Prostate gland (tissue), 2 donors: Measurements from ENCODE around the gene GPATCH4. TPM values are rescaled to one million over a fixed set of nuclear protein-coding genes. Genes with fewer than 3 reads are reported as not detected.
A peak's percentile ranks its signal among the peaks of the same experiment; 100 is the strongest.

Experiments used
- DNase-seq: peaks from one replicate; pipeline ENCODE4 v3.0.0-alpha.2; 2019; ENCODE audit warnings: low spot score
- H3K27ac ChIP-seq, 2 donors: fragments of 200-600 bp; sonication (generic); 2 replicates each; pipeline ENCODE4 v1.5.1; 2017 to 2019
- H3K27me3 ChIP-seq: fragments of 200-600 bp; sonication (generic); replicated peaks from 2 replicates; pipeline ENCODE4 v1.5.1; 2019; ENCODE audit not compliant: insufficient read depth
- H3K36me3 ChIP-seq, 2 donors: fragments of 200-600 bp; sonication (generic); 1 replicate in 1 of 2; 2 replicates in 1 of 2; pipeline versions ENCODE4 v1.5.1 to v1.8.1; 2017 to 2019
- H3K4me1 ChIP-seq: fragments of 200-600 bp; sonication (generic); replicated peaks from 2 replicates; pipeline ENCODE4 v1.5.1; 2019
- H3K4me3 ChIP-seq, 2 donors: fragments of 200-600 bp; sonication (generic); 2 replicates each; pipeline ENCODE4 v1.5.1; 2017 to 2019
- H3K9me3 ChIP-seq: fragments of 200-600 bp; sonication (generic); 2 replicates; pipeline ENCODE4 v1.5.1; 2017
- CTCF ChIP-seq, 4 experiments: fragments of 200-600 bp in 2 of 4; fragments of 450-650 bp in 2 of 4; sonication (generic) in 2 of 4; IDR thresholded peaks; 1 replicate in 3 of 4; 2 replicates in 1 of 4; pipeline ENCODE4 v1.5.1; 2016 to 2019; ENCODE audit warnings: antibody characterized with exemption in 4 of 4, mild to moderate bottlenecking in 2 of 4, moderate library complexity in 2 of 4
- POLR2A ChIP-seq: fragments of 450-650 bp; IDR thresholded peaks from one replicate; pipeline ENCODE4 v1.6.1; 2016; ENCODE audit warnings: antibody characterized with exemption, mild to moderate bottlenecking
- POLR2AphosphoS5 ChIP-seq: sonication (generic); formaldehyde crosslinking; IDR thresholded peaks from one replicate; pipeline ENCODE4 v1.6.1; 2017; ENCODE audit warnings: antibody characterized with exemption
- WGBS: methylation state at CpG from one replicate; pipeline ENCODE4 v1.1.5; 2018; 5-methylcytosine and 5-hydroxymethylcytosine counted together
- intact Hi-C: fragments of 100-400 bp; cut with DNase I; formaldehyde crosslinking; loops from one replicate; pipeline ENCODE4 v1.14.2; 2022
- total RNA-seq, 2 donors: library from RNA; depleted of rRNA; stranded (reverse); fragments of >200 nt; gene quantifications; one replicate each; pipeline ENCODE4 v1.1.0, GENCODE V29; 2016

GPATCH4 gene
- total RNA-seq, 2 donors from 2014 or later, result 20.9 to 27.5 TPM

GRCh38 chr1:156586892-156587477 is 14.3 kb downstream of the GPATCH4 start:
- Histone ChIP-seq H3K4me1 (peaks cover 2% of the 10 kb centered on the region), H3K36me3 (no peaks in the 10 kb centered on the region), H3K4me3 (no peak overlapping the region), H3K9me3 (no peaks in the 10 kb centered on the region), H3K27me3 (no peaks in the 10 kb centered on the region), H3K27ac (no peak overlapping the region)
- intact Hi-C loops, result loop anchor here (5.0 kb wide), 1 partner anchor 35 kb away; no protein-coding TSS in a partner anchor
- TF ChIP-seq POLR2AphosphoS5, result no peak
- TF ChIP-seq CTCF (IDR thresholded peaks at IDR 0.05), result no peak
- no peak for TF ChIP-seq POLR2A
- 96% methylated on average over 3 of the region's 3 CpGs for WGBS
- DNase-seq, result no peak

- WGBS, result 70% methylated on average over 4 of the region's 4 CpGs
- intact Hi-C loops, result loop anchor here (5.0 kb wide), 1 partner anchor 36 kb away; no protein-coding TSS in a partner anchor
Observed at GRCh38 chr1:156586323-156586722, 15.0 kb downstream of the GPATCH4 start.

GRCh38 chr1:156584813-156585212 is 16.5 kb downstream of the GPATCH4 start:
- TF ChIP-seq POLR2A (no peak), POLR2AphosphoS5 (no peak), CTCF (IDR thresholded peaks at IDR 0.05) (no peak)
- intact Hi-C loops, result loop anchor here (5.0 kb wide), 1 partner anchor 37 kb away; no protein-coding TSS in a partner anchor
- Histone ChIP-seq H3K4me3 (no peak overlapping the region), H3K9me3 (no peaks in the 10 kb centered on the region), H3K4me1 (no peaks in the 10 kb centered on the region), H3K27ac (no peak overlapping the region), H3K27me3 (no peaks in the 10 kb centered on the region), H3K36me3 (no peaks in the 10 kb centered on the region)
- DNase-seq, result no peak
- 51% methylated on average over 11 of the region's 11 CpGs for WGBS

More at GRCh38 chr1:156586323-156586722, 15.0 kb downstream of the GPATCH4 start:
- H3K36me3 ChIP-seq, result no peaks in the 10 kb centered on the region
- peaks cover 2% of the 10 kb centered on the region for H3K4me1 ChIP-seq
- no peak for TF ChIP-seq CTCF (IDR thresholded peaks at IDR 0.05)
- TF ChIP-seq POLR2A, result no peak
- no peak for TF ChIP-seq POLR2AphosphoS5
- no peaks in the 10 kb centered on the region for H3K9me3 ChIP-seq
- no peak overlapping the region for H3K4me3 ChIP-seq
- DNase-seq, result no peak
- no peak overlapping the region for H3K27ac ChIP-seq
- no peaks in the 10 kb centered on the region for H3K27me3 ChIP-seq

GRCh38 chr1:156583821-156584622 is 17.3 kb downstream of the GPATCH4 start:
- WGBS, result 53% methylated on average over 20 of the region's 20 CpGs
- DNase-seq, result peak; percentile 74
- no peak overlapping the region for H3K4me3 ChIP-seq
- no peaks in the 10 kb centered on the region for H3K27me3 ChIP-seq
- H3K9me3 ChIP-seq, result no peaks in the 10 kb centered on the region
- H3K36me3 ChIP-seq, result no peaks in the 10 kb centered on the region
- TF ChIP-seq POLR2A, result no peak
- peak; percentile 88 to 93 (median 90) for TF ChIP-seq CTCF (IDR thresholded peaks at IDR 0.05)
- peak; percentile 59 for TF ChIP-seq POLR2AphosphoS5
- intact Hi-C loops, result loop anchor here (2.0 kb wide), 1 partner anchor 73 kb away; no protein-coding TSS in a partner anchor
- no peaks in the 10 kb centered on the region for H3K4me1 ChIP-seq
- no peak overlapping the region for H3K27ac ChIP-seq
